Measurements from ENCODE around the gene NBEA.
"Not testable (repeated sequence)": the region's sequence is repeated elsewhere in the genome, so short reads cannot be mapped to it uniquely, and the experiment has no call there.

The NBEA gene

DNA sequence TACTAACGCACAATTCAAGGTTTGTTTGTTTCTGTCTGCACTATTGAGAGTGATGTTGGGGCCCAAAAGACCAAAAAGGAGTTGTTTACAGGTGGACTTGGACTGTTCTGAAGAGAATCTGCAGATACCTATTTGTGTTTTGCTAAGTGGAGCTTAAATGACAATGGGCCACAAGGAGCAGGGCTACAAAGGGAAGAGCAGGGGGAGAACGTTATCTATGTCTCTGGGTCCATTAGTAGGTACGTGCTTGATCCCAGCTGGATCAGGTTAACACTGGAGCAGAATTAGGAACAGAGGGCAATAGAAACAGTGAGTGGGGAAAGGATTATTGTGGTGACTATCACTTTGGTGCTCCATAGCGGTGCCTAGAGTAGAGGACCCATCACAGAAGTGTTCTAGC is 22.5 kb downstream of the NBEA start:
- DNase-seq: no peak

DNA sequence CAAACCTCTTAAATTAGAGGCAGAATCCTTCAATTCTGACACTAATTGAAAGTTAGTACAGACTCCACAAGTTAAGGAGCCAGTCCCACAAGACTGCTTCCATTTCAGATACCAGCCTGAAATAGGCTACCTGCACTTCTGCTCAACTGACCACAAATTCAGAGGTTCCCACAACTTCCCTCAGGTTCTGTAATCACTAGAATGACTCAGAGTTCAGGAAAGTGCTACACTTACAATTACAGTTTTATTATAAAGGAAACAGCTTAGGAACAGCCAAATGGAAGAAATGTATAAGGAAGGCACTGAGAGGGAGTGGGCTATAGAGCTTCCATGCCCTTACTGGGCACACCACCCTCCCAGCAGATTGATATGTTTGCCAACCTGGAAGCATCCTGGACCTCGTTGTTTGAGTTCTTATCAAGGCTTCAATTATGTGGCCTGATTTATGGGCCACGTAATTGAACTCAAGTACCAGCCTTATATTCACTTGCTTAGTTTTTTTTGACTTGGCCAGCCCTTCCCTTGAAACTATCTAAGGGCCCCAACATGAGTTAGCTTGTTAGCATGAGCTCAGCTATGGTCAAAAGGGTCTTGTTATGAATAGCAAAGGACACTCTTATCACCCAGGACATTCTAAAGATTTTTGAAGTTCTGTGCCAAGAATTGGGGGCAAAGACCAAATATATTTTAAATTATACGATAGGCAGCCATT is 25.9 kb downstream of the NBEA start:
- no peak for DNase-seq

DNA sequence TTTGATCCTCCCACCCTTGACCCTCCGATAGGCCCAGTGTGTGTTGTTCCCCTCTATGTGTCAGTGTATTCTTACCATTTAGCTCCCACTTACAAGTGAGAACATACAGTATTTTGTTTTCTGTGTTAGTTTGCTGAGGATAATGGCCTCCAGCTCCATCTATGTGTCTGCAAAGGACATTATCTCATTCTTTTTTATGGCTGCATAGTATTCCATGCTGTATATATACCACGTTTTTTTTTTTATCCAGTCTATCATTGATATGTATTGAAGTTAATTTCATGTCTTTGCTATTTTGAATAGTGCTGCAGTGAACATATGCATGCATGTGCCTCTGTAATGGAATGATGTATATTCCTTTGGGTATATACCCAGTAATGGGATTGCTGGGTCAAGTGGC is 27.5 kb downstream of the NBEA start:
- DNase-seq: not testable (repeated sequence)

DNA sequence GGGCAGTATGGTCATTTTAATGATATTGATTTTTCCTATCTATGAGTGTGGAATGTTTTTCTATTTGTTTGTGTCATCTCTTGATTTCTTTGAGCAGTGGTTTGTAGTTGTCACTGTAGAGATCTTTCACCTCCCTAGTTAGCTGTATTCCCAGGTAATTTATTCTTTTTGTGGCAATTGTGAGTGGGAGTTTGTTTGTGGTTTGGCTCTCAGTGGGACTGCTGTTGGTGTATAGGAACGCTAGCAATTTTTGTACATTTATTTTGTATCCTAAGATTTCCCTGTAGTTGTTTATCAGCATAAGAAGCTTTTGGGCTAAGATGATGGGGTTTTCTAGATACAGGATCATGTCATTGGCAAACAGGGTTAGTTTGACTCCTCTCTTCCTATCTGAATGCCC is 28.9 kb downstream of the NBEA start:
- DNase-seq: no peak

DNA sequence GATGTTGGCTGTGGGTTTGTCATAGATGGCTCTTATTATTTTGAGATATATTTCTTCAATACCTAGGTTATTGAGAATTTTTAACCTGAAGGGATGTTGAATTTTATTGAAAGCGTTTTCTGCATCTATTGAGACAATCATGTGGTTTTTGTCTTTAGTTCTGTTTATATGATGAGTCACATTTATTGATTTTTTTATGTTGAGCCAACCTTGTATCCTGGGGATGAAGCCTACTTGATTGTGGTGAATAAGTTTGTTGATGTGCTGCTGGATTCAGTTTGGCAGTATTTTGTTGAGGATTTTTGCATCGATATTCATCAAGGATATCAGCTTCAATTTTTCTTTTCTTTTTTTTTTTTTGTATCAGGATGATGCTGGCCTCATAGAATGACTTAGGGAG is 29.4 kb downstream of the NBEA start:
- DNase-seq: no peak

DNA sequence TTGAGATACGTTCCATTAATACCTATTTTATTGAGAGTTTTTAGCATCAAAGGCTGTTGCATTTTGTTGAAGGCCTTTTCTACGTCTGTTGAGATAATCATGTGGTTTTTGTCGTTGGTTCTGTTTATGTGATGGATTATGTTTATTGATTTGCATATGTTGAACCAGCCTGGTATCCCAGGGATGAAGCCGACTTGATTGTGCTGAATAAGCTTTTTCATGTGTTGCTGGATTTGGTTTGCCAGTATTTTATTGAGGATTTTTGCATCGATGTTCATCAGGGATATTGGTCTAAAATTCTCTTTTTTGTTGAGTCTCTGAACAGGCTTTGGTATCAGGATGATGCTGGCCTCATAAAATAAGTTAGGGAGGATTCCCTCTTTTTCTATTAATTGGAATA is 43.1 kb downstream of the NBEA start:
- not testable (repeated sequence) for DNase-seq

DNA sequence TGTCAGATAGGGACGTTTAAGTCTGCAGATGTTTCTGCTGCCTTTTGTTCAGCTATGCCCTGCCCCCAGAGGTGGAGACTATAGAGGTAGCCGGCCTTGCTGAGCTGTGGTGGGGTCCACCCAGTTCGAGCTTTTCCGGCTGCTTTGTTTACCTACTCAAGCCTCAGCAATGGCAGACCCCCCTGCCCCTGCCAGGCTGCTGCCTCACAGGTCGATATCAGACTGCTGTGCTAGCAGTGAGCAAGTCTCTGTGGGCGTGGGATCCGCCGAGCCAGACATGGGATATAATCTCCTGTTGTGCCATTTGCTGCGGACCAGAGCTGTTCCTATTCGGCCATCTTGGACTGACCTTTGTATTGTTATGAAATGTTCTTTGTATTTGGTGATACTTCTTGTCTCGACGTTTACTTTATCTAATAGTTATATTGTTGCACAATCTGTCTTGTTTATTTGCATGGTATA is 46.3 kb downstream of the NBEA start:
- DNase-seq: no peak

DNA sequence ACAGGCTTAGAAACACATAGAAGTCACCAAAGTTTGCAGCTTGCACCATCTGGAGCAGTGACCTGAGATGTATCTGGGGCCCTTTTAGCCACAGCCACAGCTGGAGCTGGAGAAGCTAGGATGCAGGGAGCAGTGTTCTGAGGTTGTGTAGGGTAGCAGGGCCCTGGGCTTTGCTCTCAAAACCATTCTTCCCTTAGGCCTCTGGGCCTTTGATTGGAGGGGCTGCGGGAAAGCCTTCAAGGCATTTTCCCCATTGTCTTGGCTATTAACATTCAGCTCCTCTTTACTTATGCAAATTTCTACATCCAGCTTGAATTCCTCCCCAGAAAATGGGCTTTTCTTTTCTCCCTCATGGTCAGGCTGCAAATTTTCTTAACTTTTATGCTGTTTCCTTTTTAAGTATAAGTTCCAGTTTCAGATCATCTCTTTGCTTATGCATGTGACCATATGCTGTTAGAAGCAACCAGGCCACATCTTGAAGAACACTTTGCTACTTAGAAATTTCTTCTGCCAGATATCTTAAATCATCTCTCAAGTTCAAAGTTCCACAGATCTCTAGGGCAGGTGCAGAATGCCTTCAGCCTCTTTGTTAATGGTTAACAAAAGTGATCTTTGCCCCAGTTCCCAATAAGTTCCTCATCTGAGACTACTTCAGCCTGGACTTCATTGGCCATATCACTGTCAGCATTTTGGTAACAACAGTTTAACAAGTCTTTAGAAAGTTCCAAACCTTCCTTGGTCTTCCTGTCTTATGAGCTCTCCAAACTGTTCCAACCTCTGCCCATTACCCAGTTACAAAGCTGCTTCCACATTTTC is 48.5 kb downstream of the NBEA start:
- no peak for DNase-seq

DNA sequence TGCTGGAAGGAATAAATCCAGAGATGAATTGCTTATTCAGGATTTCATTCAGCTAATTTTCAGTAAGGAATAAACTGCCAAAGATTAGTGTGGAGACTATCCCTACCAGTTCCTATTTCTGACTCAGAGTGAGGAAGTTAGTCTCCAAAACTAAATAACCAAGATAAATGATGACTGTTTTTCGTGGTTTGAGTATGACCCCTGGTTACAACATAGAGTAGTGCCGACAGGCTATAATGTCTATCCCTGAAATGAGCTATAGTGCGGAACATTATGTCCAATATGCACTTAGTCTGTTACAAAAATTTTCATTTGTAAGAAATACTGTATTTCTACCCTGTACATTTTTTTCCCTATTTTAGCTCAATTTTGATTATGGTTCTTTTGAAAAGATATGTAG is 51.4 kb downstream of the NBEA start:
- peak; percentile 4 for DNase-seq

DNA sequence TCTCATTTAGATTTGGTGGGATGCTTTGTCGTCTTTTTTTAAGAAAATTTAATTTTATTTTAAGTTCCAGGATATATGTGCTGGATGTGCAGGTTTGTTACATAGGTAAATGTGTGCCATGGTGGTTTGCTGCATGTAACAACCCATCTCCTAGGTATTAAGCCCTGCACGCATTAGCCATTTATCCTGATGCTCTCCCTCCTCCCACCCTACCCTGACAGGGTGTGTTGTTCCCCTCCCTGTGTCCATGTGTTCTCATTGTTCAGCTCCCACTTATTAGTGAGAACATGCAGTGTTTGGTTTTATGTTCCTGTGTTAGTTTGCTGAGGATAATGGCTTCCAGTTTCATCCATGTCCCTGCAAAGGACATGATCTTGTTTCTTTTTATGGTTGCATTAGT is 61.7 kb downstream of the NBEA start:
- DNase-seq: not testable (repeated sequence)

DNA sequence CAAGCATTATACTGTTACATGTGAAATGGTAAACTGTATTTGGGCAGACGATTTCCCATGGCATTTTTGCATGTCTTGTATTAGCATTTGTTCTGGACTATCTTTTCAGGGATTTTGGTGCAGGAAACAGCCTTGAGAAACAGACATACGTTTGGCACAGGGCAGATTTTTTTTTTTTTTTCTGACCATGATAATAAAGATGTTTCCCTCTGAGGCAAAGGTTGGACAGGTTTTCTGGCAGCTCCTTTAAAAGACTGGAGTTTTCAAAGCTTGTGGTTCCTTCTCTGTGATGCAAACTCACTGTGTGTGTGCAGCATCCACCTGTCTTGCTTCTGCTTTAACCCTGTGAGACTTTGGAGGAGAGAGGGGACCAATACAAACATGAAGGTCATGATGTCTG is 63.0 kb downstream of the NBEA start:
- no peak for DNase-seq

DNA sequence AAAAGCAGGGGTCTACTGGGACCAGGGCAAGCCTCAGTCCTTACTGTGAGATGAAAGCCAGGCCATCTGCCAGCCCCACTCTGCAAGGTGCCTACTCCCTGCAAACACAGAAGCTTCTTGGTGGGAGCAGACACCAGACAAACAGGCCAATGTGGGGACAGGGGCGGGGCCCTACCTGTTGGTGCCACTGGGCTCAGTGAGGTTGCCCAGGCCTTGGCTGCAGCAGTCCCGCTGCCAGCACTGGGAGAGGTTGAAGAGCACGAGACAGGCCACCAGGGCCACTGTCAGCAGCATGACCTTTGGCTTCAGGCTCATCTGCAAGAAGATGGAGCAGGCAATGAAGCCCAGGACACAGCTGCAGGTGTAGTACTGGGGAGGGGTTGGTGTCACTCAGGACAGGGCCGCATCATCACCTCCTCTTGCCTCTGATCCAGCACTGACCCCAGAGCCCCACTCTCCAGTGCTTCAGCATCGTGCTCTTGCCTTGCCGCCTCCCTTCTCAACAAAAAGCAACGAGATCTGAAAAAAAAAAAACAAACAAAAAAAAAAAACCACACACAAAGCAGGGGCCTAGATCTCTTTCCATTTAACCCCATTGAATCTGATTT is 72.6 kb downstream of the NBEA start:
- no peak for DNase-seq

DNA sequence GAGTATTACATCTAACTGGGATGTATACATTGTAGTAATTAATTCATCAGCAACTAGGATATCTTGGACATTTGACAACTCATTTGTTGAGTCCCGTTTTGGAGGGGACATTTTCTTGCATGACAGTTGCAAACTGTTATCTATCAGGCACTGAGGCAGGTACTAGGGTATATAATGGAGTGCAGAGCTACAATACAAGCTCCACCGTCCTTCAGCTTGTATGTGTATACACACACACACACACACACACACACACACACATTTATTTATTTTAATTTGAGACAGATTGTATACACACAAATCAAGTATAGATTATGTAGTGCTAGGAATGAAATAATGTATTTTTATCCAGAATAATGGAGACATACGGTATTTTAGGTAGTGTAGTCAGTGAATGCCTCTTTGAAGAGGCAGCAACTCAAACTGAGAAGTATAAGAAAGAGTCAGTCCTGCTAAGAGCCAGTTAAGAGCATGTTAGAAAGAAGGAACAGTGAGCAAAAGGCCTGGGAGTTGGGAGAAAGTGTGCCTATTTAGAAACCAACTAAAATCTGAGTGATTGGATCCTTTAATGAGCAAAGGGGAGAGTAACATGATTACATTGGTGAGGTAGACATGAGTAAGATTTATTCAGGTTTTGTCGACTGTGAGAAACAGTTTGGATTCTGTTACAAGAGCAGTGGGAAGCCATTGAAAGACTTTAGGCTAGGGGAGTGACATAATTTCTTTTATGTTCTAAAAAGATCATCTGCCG is 74.5 kb downstream of the NBEA start:
- DNase-seq: no peak

DNA sequence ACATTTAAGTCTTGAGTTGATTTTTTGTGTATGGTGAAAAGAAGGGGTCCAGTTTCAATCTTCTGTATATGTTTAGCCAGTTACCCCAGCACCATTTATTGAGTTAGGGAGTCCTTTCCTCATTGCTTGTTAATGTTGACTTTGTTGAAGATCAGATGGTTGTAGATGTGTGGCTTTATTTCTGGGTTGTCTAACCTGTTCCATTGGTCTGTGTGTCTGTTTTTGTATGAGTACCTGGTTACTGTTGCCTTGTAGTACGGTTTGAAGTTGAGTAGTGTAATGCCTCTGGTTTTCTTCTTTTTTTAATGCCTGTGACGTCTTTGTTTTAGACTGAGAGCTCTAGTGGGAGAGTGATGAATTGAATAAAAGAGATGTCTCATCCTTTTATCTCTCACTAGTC is 83.2 kb downstream of the NBEA start:
- no peak for DNase-seq

DNA sequence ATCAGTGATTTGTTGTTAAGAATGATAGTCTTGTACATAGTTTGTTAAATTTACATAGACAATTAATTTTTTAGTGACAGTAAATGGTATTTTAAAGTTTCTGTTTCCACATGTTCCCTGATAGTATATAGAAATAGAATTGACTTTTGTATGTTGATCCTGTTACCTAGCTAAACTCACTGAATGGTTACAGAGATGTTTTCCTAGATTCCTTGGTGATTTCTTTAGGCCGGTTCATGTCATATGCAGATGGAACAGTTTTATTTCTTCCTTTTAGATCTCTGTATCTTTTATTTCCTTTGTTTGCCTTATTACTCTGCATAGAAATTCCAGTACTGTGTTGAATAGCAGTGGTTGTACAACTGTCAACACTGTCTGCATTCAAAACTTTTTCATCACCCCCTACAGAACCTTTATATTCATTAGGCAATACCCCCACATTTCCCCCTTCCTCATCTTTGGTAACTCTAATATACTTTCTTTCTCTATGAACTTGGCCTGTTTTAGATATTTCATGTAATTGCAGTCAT is 86.3 kb downstream of the NBEA start:
- DNase-seq: no peak

DNA sequence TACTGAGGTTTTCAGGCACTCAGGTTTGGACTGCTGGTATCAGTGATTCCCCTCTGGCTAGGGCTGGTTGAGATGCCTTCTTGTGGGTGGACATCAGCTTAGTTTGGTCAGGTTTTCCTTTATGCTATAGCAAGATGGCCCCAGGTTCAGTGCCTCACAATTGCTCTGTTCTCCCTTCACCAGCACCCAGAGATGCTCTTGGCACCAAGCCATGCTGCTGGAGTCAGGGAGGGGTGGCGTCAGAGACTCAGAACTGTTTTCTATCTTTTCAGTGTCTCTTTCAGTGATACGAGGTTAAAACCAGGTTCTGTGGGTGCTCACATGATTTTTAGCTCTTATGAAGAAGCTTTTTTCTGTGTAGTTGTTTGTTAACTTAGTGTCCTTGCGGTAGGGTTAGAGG is 96.9 kb downstream of the NBEA start:
- DNase-seq: no peak

DNA sequence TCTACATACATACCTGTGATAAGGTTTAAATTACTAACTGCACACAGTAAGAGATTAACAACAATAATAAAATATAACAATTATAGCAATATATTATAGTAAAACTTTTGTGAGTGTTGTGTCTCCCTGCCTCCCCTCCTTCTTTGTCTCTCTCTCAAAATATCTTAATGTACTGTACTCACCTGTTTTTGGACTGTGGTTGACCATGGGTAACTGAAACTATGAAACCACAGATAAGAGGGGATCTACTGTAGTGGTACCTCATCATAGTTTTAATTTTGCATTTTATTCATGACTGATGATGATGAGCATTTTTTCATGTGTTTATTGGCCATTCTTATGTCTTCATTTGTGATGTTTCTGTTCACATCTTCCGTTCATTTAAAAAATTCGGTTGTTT is 104.5 kb downstream of the NBEA start:
- DNase-seq: no peak

DNA sequence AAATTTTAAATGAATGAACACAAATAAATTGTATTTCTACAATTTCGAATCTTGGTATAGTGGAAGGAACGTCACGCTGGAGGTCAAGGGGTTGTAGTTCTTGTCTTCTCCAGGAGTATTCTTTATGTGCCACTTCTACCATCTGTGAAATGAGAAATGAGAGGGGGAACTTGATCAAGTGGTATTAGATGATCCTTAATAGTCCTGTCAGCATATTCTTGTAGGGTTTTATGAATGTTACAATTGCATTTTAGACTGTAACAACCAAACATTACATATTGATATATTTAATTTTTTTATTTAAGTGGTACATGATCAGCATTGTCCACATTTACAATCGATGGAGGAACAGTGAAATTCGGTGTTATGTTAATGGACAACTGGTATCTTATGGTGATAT is 113.6 kb downstream of the NBEA start:
- no peak for DNase-seq

DNA sequence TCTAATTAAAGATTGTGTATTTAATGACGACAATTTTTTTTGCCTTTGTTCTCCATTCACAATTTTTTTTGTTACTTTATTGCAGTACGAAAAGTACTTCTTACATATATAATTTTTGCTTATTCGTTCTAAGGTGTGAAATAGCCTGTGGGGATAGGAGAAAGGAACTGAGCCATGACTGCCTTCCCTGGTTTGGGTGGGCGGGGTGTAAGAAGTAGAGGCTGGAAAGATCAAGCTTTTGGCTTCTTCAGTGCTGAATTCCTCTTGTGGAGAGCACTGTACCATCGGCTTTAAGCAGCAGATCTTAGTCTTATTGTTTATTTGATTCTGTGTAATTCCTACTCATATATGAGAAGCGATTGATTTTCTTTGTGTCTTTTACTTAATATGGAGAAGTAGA is 115.8 kb downstream of the NBEA start:
- DNase-seq: no peak

DNA sequence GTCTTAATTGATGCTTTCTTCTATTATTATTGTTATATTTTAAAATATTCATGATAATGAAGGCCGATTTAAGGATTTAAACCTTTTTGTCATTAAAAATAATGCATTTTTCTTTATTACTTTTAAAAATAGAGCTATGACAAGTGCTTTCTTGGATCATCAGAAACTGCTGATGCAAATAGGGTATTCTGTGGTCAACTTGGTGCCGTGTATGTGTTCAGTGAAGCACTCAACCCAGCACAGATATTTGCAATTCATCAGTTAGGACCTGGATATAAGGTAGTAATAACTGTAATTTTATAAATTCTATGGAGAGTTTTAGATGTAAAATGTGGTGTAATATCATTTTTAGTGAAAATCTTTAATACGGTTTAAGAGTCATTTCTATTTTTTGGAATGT is 116.5 kb downstream of the NBEA start:
- not testable (repeated sequence) for DNase-seq

DNA sequence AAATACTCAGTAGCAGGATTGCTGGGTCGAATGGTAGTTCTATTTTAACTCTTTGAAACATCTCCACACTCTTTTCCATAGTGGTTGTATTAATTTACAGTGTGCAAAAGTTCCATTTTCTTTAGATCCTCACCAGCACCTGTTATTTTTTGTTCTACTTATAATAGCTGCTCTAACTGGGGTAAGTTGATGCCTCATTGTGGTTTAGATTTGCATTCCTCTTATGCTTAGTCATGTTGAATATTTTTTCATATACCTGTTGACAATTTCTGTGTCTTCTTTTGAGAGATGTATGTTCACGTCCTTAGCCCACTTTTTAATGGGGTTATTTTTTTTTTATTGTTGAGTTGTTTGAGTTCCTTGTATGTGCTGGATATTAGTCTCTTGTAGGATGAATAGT is 144.6 kb downstream of the NBEA start:
- no peak for DNase-seq

DNA sequence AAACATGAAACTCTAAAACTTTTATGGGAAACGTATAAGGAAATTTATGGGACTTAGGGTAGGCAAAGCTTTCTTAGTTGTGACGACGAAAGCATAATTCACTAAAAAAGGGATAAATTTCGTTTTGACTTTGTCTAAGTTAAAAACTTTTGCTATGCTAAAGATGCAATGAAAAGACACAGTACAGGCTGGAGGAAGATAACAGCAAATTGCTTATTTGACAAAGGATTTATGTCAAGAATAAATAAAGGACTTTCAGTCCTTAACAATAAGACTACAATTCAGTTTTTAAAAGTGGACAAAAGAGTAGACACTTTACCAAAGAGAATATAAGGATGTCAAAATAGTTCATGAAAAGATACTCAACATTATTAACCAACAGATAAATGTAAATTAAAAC is 150.2 kb downstream of the NBEA start:
- DNase-seq: no peak

DNA sequence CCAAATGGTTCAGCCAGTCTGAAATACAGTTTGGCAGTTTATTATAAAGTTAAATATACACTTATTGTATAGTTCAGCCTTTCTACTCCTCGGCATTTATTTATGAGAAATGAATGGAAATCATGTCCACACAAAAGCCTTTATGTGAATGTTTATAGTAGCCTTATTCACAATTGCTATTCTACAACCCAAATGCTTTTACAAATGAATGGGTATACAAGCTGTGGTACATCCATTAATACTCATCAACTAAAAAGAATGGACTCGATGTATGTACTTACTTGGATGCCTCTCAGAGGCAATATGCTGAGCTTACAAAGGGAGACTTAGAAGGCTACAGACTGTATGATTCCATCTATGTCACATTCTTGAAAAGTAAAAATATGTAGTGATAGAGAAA is 150.7 kb downstream of the NBEA start:
- DNase-seq: no peak
